Activated CD4-positive, CD25-positive, alpha-beta regulatory T cell treated with anti-CD3 and anti-CD28 coated beads, Interleukin-2, amount 50 U/mL, for 24 hours (primary cell): Measurements from ENCODE around the gene RPL37A.

Experiments
- ATAC-seq, 2 donors: fragments of 150-1000 bp; cut with Tn5 transposase; one replicate each; pipeline ENCODE4 v1.10.0; 2021; ENCODE audit warnings: mild to moderate bottlenecking in 1 of 2, moderate library complexity in 1 of 2

RPL37A gene

DNA sequence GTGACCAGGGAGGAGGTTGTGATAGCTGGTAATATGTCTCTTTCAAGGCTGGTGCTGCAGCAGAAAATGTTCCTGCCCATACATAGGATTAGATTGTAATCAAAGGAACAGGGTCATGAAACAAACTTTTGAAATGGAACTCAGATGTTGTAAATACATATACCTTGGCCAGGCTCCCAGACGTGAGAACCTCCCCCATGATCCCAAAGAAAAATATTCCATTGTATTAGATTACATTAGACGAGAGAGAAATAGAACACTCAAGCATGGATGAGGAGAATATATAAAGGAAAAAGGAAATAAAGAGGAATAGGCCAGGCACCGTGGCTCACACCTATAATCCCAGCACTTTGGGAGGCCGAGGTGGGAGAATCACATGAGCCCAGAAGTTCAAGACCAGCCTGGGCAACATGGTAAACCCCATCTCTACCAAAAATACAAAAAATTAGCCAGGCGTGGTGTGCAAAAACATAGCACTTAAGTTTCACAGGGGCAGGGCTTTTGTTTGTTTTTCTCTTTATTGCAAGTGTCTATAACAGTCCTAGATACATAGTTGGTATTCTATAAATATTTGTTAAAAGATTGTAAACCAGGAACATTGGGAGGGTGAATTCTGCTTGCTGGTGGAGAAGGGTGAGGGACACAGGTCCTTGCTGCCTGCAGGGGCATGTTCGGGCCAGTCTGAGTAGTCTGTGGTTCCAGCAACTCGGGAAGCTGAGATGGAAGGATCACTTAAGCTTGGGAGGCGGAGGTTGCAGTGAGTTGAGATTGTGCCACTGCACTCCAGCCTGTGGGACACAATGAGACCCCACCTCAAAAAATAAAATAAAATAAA is 52.8 kb downstream of the RPL37A start:
- no peak for ATAC-seq

DNA sequence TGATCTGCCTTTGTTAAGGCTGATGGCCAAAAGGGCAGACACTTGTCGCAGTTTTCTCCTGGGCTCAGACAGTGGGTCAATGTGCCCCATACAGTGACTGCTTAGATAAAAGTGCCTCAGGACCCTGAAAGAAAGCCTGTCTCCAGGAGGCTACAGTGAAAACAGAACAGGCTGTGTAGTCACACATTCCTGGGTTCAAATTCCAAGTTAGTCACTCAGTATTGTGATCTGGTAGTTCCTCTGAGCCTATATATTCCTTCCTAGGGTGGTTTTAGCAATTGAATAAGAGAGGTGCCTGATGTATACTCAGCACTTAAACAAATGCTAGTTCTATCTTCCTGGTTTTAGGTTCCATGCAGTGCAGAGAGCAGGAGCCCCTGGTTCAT is 54.4 kb downstream of the RPL37A start:
- no peak for ATAC-seq
